GM18517 (cell line): Measurements from ENCODE around the gene NBPF1.
"Not testable (repeated sequence)": the region's sequence is repeated elsewhere in the genome, so short reads cannot be mapped to it uniquely, and the experiment has no call there.

Experiments used
- ATAC-seq: cut with Tn5 transposase; IDR thresholded peaks from one replicate; pipeline ENCODE4 v1.9.1; 2021; ENCODE audit warnings: mild to moderate bottlenecking, moderate library complexity; ENCODE audit not compliant: unreplicated experiment

Gene NBPF1

GRCh38 chr1:16553244-16553643, 60.1 kb downstream of the NBPF1 start:
- not testable (repeated sequence) for ATAC-seq

DNA sequence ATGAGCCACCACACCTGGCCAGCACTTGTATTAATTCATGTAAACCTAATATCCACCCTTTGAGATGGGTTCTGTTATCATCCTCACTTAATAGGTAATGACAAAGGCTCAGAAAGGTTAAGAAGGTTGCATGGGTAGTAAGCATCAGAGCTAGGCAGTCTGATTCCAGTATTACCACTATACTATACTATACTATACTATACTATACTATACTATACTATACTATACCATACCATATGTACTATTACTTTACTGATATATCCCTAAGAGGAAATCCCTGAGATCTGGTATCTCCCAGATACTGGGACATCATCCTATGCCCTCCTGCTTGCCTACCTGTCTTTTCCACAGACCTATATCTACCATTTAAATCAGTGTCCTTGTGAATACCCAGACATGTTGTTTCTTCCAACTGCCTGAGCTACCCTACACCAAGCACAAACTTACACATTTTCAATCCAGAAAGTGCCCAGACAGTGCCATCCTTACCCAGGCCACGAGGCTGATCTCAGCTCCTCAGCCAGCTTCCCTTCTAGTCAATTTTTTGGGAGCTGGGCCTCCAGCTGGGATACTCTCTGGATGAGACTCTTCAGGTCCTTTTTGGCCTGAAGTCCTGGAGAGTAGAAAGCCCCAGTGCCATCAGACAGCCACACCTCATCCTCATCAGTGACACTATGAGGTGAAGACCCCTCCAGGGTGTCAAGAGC, 63.0 kb downstream of the NBPF1 start:
- ATAC-seq: not testable (repeated sequence)

DNA sequence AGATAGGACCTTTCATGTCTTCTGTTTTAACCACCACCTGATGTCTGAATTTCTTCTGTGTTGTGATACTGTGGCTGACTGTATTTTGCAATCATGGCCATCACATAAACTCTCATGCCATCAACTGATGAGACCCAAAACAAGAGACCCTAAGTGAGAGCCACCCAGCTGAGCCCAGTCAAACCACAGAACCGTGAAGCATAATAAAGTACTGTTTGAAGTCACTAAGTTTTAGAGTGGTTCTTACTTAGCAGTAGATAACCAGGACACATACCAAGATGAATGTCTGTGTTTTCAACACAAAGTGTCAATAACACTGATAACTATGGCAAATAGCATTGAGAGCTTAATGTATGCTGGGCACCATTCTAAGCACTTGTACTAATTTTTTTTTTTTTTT, 63.8 kb downstream of the NBPF1 start:
- not testable (repeated sequence) for ATAC-seq

DNA sequence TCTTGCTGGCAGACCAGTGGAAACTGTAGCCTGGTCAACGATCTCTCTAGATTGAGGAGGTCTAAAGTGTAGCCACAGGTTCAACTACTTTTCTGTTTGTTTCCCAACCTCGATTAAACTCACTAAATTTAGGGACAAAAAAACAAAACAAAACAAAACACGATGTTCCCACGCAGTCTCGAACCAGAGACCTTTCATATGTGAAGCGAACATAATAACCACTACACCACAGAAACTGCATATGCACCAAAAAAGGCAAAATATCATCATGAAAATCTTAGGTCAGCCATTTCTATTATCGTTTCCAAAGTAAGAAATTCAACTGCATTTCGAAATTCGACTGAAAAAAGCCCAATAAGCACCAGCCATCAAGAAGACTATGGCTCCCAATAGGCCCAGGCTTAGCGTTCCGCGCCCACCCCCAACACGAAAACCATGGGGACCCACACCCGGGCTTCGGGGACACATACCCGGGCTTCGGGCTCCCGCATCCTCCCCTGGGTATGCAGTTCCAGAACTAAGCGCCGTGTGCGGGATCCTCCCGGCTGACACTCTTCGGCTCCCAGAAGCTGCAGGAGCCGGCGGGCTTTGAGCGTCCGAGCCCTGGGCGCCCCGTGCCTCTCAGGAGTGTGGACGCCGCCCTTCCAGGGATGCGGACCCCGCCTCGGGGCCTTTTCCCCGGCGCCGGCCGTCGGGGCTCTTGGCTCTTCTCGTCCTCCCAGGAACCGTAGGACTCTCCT, 65.7 kb downstream of the NBPF1 start:
- ATAC-seq: not testable (repeated sequence)

DNA sequence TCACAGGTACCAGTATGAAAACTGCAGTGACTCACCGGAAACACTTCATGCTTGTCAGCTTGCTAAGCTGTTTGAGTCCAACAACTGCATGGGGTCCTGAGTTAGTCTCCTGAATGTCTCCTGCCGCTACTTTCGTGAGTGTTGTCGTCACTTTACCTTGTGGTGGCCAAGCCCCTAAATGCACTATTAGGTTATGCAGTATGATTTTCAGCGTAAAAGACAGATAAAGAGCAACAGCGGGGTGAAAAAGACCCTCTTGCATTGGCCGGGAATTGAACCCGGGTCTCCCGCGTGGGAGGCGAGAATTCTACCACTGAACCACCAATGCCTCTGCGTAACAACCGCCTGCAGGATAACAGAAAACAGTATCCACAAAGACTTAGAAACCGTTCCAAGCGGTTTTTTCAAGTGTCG, 67.7 kb downstream of the NBPF1 start:
- ATAC-seq: not testable (repeated sequence)

- not testable (repeated sequence) for ATAC-seq
These were observed 72.9 kb downstream of the NBPF1 start for GRCh38 chr1:16540421-16540893.

DNA sequence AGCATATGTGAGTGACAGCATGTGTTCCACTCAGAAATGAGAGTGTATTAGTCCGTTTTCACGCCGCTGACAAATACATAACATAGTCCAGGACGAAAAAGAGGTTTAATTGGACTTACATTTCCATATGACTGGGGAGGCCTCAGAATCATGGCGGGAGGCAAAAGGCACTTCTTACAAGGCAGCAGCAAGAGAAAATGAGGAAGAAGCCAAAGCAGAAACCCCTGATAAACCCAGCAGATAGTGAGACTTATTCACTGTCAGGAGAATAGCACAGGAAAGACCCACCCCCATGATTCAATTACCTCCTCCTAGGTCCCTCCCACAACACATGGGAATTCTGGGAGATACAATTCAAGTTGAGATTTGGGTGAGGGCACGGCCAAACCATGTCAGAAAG, 75.8 kb downstream of the NBPF1 start:
- not testable (repeated sequence) for ATAC-seq

DNA sequence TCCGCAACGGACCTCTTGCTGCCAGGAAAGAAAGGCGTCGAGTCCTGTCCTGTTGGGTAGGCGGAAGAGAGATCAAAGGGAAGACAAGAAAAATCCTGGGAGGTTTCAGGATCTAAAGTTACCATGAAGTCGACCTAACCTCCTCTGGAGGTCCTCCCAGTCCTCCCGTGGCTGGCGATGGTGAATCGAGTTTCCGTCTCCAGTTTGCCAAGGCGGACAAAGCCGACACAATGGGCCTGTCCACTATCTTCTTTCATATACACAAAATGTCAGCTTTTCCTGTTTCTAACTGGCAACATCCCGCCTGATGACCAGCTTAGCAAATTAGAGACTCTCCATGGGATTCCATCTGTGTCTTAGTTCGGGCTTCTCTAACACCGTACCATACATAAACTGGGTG, 76.6 kb downstream of the NBPF1 start:
- ATAC-seq: not testable (repeated sequence)

DNA sequence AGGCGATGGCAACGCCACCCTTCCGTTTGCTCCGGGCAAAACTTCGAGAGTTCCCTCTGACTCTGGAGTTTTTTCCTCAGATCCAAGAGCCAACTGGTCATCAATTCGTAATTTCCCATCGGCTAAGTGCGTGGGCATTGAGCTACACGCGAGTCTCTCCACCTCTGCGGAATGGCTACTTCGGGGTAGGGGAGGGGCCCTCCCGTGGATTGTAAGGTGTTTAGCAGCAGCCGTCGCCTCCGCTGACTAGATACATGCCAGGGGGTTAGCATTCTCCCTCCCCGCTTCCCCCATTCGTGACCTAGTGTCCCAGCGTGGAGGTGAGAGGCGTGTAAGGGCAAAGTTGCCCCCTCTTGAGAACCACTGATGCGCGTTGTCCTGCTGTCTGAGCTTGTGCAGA, 77.5 kb downstream of the NBPF1 start:
- not testable (repeated sequence) for ATAC-seq

- ATAC-seq: not testable (repeated sequence)
These were observed 77.9 kb downstream of the NBPF1 start for GRCh38 chr1:16535487-16535886.

DNA sequence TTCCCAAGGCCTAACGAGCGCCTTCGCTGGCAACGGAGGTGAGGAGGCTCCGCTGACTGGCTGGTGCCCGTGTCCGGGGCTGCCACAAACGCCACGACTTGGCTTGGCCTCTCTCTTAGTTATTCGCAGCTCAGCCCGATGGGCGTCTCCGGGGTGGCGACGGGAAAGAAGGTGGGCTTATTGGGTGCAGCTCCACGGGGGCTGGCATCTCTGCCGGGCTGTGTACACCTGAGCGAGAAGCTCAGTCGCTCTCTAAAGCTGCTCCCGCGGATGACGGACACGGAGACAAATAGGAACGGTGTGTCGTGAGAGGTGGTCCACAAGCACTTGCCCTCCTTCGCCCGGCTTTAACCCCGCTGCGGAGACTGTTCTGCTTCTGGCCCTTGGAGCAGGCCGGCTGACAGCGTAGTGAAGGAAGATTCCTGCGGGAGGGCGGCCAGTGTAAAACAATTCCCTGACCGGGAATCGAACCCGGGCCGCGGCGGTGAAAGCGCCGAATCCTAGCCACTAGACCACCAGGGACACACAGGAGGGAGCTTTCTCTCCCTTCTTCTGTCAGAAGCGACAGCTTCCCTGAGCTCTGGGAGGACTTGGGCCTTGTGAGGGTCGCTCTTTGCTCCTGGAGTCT, 78.4 kb downstream of the NBPF1 start:
- not testable (repeated sequence) for ATAC-seq

DNA sequence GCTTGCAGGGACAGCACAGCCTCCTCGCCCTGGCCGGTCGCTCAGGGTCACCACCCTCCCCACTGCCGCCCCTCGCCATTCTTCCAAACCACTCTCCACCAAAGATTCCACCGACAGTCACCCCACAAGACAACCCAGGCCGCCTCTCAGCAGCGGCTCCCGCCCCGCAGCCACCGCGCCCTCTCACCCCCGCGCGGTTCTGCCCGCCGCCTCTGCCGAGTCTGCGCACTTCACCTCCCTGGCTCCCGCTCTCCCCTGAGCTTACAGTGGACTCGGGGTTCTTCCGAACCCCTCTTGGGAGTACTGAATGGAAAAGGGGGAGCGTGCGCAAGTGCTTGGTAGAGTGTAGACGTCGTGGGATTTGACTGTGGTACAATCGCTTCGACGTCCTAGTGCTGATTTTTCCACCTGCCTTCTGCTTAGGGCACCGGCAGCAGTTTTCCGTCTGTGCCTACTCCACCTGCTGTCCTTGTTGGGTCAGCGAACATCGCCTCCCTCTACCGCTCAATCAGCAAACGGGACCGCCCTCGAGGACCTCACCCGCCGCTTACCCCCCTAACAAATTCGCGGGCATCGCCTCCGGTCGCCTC, 79.0 kb downstream of the NBPF1 start:
- ATAC-seq: not testable (repeated sequence)

DNA sequence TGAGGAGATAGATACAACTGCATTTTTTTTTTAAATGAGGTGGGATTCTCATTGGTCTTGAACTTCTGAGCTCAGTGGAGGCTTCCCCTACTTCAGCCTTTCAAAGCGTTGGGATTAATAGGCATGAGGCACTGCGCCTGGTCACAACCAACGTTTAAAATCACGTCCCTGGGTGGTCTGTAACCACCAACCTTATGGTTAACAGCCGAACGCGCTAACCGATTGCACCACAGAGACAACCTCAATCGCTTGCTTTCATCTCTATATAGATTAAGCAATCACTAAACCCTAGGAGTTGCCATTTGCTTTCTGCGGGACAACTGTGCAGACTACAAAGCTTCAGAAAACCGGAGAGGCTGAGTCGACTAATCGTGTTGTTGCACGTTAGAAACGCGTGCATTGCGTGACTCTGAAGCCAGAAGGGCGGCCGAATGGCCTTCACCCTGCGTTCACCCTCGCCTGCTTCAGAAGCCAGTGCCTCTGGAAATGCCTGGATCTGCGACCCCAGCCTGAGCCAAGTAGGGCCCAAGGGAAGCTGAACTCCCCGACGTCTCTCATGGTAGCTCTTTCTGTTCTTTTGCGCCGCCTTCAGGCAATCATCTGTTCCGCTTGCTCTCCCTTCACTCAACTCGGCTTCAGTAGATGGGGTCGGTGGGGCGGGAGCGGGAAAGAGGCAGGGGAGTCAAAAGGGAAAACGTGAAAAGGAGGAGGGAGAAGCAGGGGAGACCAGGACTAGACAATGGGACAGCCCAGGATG, 81.0 kb downstream of the NBPF1 start:
- not testable (repeated sequence) for ATAC-seq

DNA sequence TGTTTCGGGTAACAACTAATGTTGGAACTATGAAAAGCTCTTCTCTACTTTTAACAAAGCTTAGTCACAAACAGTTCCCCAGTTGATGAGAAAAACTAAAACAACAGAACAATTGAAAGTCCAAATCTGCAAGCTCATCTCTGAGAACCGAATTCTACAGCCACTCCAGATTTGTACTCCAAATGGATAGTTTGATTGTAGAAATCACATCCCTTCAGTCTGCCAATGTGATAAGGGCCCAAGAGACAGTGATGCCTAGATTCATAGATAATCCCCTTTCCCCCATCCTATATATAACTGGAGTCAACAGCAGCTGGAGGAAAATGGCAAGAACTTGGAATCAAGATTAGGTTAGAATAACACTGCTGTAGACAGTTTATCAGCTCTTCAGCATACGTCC, 85.0 kb downstream of the NBPF1 start:
- not testable (repeated sequence) for ATAC-seq

DNA sequence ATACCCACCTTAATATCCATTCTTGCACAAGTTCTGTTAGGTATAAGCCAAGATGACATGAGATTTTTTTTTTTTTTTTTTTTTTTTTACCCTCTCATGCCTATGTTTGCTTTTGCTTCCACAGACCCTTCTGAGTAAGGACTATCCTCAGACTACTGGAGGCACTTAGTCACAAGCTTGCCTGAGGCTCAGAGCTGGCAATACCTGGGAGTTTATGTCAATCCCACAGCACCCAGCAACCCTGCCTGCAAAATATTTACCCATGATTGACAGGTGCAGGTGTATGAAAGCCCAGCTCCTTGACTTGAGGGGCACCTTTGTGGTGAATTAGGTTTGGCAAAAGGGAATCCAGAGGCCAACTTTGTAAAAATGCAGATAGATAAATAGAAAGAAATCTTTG, 87.6 kb downstream of the NBPF1 start:
- ATAC-seq: not testable (repeated sequence)

DNA sequence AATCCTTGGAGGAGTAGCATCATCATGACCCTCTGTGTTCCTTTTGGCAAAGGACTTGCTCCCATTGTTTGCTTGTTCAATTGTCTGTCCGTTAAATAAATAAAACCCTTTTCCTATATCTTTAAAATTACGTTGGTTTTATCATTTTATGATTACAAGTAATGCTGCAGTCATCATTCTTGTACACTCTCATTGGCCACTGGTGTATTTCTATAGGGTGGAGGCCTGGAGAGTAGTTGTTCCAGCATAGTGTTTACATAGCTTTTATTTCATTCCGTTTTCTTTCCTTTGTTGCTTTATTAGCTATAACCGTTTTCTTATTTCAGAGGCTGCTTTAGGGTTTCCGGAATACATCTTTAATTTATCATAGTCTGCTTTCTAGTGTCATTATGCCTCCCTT, 91.7 kb downstream of the NBPF1 start:
- ATAC-seq: not testable (repeated sequence)

DNA sequence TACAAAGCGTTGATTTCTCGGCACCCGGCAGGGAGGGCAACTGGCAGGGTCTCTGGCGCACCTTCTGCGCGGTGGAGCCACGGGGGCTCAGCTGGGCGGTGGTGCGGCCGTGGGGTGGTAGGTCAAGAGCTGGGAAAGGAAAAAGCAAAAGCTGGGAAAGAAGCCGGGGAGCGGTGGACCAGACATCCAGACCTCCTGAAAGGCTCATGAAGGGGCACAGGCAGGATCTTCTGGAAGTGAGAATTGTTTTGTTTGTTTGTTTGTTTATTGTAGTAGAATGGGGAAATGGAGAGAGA, 92.1 kb downstream of the NBPF1 start:
- no peak for ATAC-seq

DNA sequence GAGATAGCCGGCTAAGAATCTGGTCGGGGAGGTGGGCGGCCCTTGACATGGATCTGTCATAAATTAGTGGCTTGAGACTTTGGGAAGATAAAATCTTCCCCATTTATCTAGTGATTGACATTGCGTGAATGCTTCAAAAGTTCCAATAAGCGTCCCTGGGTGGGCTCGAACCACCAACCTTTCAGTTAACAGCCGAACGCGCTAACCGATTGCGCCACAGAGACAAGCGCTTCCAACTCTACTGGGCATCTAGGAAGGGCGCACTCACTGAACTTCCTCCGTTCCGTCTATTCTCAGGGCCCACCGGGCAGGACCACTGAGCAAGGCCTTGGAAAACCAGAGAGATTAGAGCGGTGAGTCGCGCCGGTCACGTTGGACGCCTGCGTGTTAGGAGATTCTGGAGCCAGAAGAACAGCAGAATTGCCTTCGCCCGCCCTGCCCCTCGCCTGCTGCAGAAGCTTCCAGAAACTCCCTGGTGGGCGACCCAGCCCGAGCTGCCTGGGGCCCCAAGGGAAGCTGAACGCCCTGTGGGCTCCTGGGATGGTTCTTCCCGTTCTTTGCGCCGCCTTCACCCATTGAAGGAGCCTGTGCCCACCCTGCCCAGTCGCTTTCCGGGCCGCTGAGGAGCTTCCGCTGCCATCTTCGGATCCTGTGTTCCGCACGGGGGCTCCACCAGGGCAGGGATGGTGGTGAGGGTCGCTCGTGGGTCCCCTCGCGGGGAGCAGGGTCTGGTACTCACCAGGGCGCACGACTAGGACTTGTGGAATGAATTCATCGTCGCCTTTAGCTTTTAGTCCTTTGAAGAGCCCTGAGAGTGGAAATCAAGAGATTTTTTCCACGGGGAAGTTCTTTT, 92.7 kb downstream of the NBPF1 start:
- not testable (repeated sequence) for ATAC-seq

- ATAC-seq: not testable (repeated sequence)
These were observed 94.0 kb downstream of the NBPF1 start for GRCh38 chr1:16519255-16519951.
